ENCODE data around the gene ANK2. TPM values are rescaled to one million over a fixed set of nuclear protein-coding genes. Genes with fewer than 3 reads are reported as not detected.

ANK2 gene
- total RNA-seq, 2 experiments from 2014 or later, result 1.7 to 3.2 TPM

GRCh38 chr4:113162089-113162488 is 112.6 kb downstream of the ANK2 start:
- Mint-ChIP-seq H3K36me3 (ENCODE audit: low read depth) (no peaks in the 10 kb centered on the region), H3K4me1 (ENCODE audit: low read depth) (no peaks in the 10 kb centered on the region), H3K4me3 (no peak overlapping the region), H3K27ac (no peak overlapping the region), H3K27me3 (no peaks in the 10 kb centered on the region), H3K9me3 (no peaks in the 10 kb centered on the region)
- CTCF ChIA-PET, result no interaction called here
- ATAC-seq, result no peak
- DNase-seq, result no peak
- intact Hi-C loops (cut with micrococcal nuclease), result no loop called here
- POLR2A ChIA-PET, result no interaction called here
- TF ChIP-seq, protein P1, sequence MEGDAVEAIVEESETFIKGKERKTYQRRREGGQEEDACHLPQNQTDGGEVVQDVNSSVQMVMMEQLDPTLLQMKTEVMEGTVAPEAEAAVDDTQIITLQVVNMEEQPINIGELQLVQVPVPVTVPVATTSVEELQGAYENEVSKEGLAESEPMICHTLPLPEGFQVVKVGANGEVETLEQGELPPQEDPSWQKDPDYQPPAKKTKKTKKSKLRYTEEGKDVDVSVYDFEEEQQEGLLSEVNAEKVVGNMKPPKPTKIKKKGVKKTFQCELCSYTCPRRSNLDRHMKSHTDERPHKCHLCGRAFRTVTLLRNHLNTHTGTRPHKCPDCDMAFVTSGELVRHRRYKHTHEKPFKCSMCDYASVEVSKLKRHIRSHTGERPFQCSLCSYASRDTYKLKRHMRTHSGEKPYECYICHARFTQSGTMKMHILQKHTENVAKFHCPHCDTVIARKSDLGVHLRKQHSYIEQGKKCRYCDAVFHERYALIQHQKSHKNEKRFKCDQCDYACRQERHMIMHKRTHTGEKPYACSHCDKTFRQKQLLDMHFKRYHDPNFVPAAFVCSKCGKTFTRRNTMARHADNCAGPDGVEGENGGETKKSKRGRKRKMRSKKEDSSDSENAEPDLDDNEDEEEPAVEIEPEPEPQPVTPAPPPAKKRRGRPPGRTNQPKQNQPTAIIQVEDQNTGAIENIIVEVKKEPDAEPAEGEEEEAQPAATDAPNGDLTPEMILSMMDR (IDR thresholded peaks at IDR 0.05), result no peak

DNA sequence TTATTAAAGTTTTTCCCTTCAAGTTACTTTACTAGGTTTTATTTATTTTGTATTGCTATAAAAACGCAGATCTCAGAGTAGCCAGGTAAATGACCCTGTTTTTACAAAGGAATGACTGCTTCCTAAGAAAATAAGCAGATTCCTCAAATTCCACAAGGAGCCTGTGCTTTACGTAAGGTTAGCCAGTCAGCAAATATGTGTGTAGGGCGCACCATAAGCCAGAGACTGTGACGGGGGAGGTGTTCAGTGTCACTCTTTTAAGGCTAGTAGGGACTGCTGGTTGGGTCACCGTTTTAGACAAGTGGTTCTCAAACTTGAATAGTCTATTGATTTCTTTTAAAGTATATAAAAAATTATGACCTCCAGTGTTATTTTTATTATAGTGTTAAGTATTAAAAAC is 119.9 kb downstream of the ANK2 start:
- DNase-seq (no peak), ATAC-seq (no peak)
- no peaks in the 10 kb centered on the region for H3K9me3 Mint-ChIP-seq
- H3K36me3 Mint-ChIP-seq (ENCODE audit: low read depth), result no peaks in the 10 kb centered on the region
- TF ChIP-seq, protein P1 (IDR thresholded peaks at IDR 0.05), result no peak
- ChIA-PET CTCF (no interaction called here), POLR2A (no interaction called here)
- intact Hi-C loops (cut with micrococcal nuclease), result no loop called here
- H3K4me1 Mint-ChIP-seq (ENCODE audit: low read depth), result no peaks in the 10 kb centered on the region
- H3K4me3 Mint-ChIP-seq, result no peak overlapping the region
- no peak overlapping the region for H3K27ac Mint-ChIP-seq
- peaks cover 3% of the 10 kb centered on the region for H3K27me3 Mint-ChIP-seq

- ATAC-seq (no peak), DNase-seq (no peak)
- no peaks in the 10 kb centered on the region for H3K9me3 Mint-ChIP-seq
- no peak overlapping the region for H3K27ac Mint-ChIP-seq
- ChIA-PET POLR2A (no interaction called here), CTCF (no interaction called here)
- H3K36me3 Mint-ChIP-seq (ENCODE audit: low read depth), result no peaks in the 10 kb centered on the region
- no peak overlapping the region for H3K4me3 Mint-ChIP-seq
- TF ChIP-seq, protein P1 (IDR thresholded peaks at IDR 0.05), result no peak
- intact Hi-C loops (cut with micrococcal nuclease), result no loop called here
- no peaks in the 10 kb centered on the region for H3K4me1 Mint-ChIP-seq (ENCODE audit: low read depth)
- H3K27me3 Mint-ChIP-seq, result peaks cover 3% of the 10 kb centered on the region
These were observed 120.8 kb downstream of the ANK2 start for GRCh38 chr4:113170115-113170804.

GRCh38 chr4:113170805-113171468 is 121.5 kb downstream of the ANK2 start:
- DNase-seq (no peak), ATAC-seq (no peak)
- peaks cover 4% of the 10 kb centered on the region for H3K27me3 Mint-ChIP-seq
- CTCF ChIA-PET, result no interaction called here
- H3K36me3 Mint-ChIP-seq (ENCODE audit: low read depth), result no peaks in the 10 kb centered on the region
- intact Hi-C loops (cut with micrococcal nuclease), result no loop called here
- no peaks in the 10 kb centered on the region for H3K9me3 Mint-ChIP-seq
- no peak overlapping the region for H3K27ac Mint-ChIP-seq
- H3K4me3 Mint-ChIP-seq, result no peak overlapping the region
- no peaks in the 10 kb centered on the region for H3K4me1 Mint-ChIP-seq (ENCODE audit: low read depth)
- TF ChIP-seq, protein P1 (IDR thresholded peaks at IDR 0.05), result no peak
- POLR2A ChIA-PET, result no interaction called here

DNA sequence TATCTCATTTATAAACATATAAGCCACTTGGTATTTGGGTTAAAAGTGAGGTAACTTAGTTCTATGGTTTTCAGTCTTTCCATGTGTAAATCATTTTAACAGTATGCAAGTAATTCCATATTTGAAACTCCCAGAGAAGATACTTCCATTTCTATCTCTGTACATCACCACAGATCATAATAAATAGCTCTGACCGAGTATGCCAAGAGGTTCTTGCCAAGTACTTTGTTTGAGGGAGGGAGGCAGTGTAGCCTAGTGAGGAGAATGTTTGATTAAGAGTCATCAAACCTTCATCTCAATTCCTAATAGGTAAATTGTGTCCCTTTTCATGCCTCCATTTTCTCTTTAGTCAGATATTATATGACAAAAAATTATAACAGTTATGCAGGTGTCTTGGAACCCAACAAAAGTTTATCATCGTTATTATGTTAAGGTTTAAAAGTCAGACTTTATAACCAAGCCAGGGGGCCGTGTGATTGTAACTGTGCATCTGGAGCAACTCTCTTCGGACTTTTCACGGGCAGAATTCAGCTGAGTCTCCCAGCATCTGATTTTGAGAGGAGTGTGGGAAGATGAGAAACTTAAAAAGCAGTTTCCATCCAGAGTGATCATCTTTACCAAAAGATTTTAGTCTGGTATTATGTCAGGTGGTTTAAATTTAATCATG is 123.8 kb downstream of the ANK2 start:
- Mint-ChIP-seq H3K36me3 (ENCODE audit: low read depth) (no peaks in the 10 kb centered on the region), H3K9me3 (no peaks in the 10 kb centered on the region), H3K27me3 (peaks cover 4% of the 10 kb centered on the region), H3K27ac (no peak overlapping the region), H3K4me1 (ENCODE audit: low read depth) (no peaks in the 10 kb centered on the region), H3K4me3 (no peak overlapping the region)
- ChIA-PET POLR2A (no interaction called here), CTCF (interaction anchor here (1.2 kb wide), 1 partner anchor 16 kb away, joined by 4 read pairs; no protein-coding TSS in a partner anchor)
- TF ChIP-seq, protein P1 (IDR thresholded peaks at IDR 0.05), result no peak
- ATAC-seq, result no peak
- no peak for DNase-seq
- intact Hi-C loops (cut with micrococcal nuclease), result no loop called here

Measured in activated CD8-positive, alpha-beta T cell treated with anti-CD3 and anti-CD28 coated beads for 36 hours (primary cell).